CD4-positive, CD25-positive, alpha-beta regulatory T cell (primary cell): ENCODE data around the gene PYURF. TPM values are rescaled to one million over a fixed set of nuclear protein-coding genes. Genes with fewer than 3 reads are reported as not detected.
A peak's percentile ranks its signal among the peaks of the same experiment; 100 is the strongest.

Source experiments
- ATAC-seq, 2 donors: fragments of 150-1000 bp; cut with Tn5 transposase; one replicate each; pipeline ENCODE4 v1.10.0; 2021; ENCODE audit warnings: low read depth in 2 of 2, moderate number of reproducible peaks in 2 of 2, moderate library complexity in 1 of 2
- DNase-seq, 3 donors: peaks; one replicate each; pipeline versions ENCODE4 v3.0.0 to v3.0.0-alpha.2; 2012 to 2022; ENCODE audit warnings: mixed read lengths in 1 of 3
- H3K27ac ChIP-seq: one replicate; pipeline ENCODE4 v1.7.0; 2013; ENCODE audit warnings: mild to moderate bottlenecking, low read length; ENCODE audit not compliant: insufficient read depth, poor library complexity, severe bottlenecking
- H3K27me3 ChIP-seq: one replicate; pipeline ENCODE4 v1.7.0; 2013; ENCODE audit warnings: low read length; ENCODE audit not compliant: control insufficient read depth, insufficient read depth
- H3K36me3 ChIP-seq: one replicate; pipeline ENCODE4 v1.7.0; 2013; ENCODE audit warnings: mild to moderate bottlenecking, low read length, moderate library complexity; ENCODE audit not compliant: control insufficient read depth, insufficient read depth
- H3K4me1 ChIP-seq: 2 replicates; pipeline ENCODE4 v1.7.0; 2013; ENCODE audit warnings: mild to moderate bottlenecking, low read length; ENCODE audit not compliant: insufficient read depth, control insufficient read depth, poor library complexity, severe bottlenecking
- H3K4me3 ChIP-seq: one replicate; pipeline ENCODE4 v1.7.0; 2013; ENCODE audit warnings: low read depth, mild to moderate bottlenecking, low read length, moderate library complexity
- H3K9me3 ChIP-seq, 2 experiments: 1 replicate in 1 of 2; 2 replicates in 1 of 2; pipeline ENCODE4 v1.7.0; 2013; ENCODE audit warnings: low read length in 2 of 2, mild to moderate bottlenecking in 1 of 2, moderate library complexity in 1 of 2; ENCODE audit not compliant: control insufficient read depth in 2 of 2
- H3K27ac Mint-ChIP-seq, 3 donors: one replicate each; pipeline ENCODE4 v1.8.0; 2020 to 2022; ENCODE audit warnings: mild to moderate bottlenecking in 3 of 3, mixed read lengths in 3 of 3, moderate library complexity in 2 of 3
- H3K27me3 Mint-ChIP-seq: one replicate; pipeline ENCODE4 v1.8.0; 2022; ENCODE audit warnings: mild to moderate bottlenecking, mixed read lengths
- H3K36me3 Mint-ChIP-seq: one replicate; pipeline ENCODE4 v1.8.0; 2020; ENCODE audit warnings: mixed read lengths
- H3K4me1 Mint-ChIP-seq, 4 donors: one replicate each; pipeline ENCODE4 v1.8.0; 2020 to 2022; ENCODE audit warnings: mixed read lengths in 4 of 4, mild to moderate bottlenecking in 1 of 4
- H3K4me3 Mint-ChIP-seq, 4 donors: one replicate each; pipeline ENCODE4 v1.8.0; 2020 to 2022; ENCODE audit warnings: mild to moderate bottlenecking in 4 of 4, mixed read lengths in 4 of 4, moderate library complexity in 3 of 4
- H3K9me3 Mint-ChIP-seq, 7 donors: one replicate each; pipeline ENCODE4 v1.8.0; 2020 to 2022; ENCODE audit warnings: mixed read lengths in 7 of 7, mild to moderate bottlenecking in 3 of 7, moderate library complexity in 2 of 7
- polyA plus RNA-seq, 4 donors: library from polyadenylated mRNA; unstranded; fragments of 300-500 nt; fragmentation: Illumina TruSeq; gene quantifications; one replicate each; pipeline ENCODE4 v1.2.3, GENCODE V29; 2021
- total RNA-seq: library from RNA; stranded (reverse); gene quantifications from one replicate; pipeline ENCODE4 v1.2.3, GENCODE V29; 2022

PYURF gene
- total and polyA plus RNA-seq, 5 donors from 2014 or later, result 42.6 to 276 (median 265) TPM

GRCh38 chr4:88522702-88523324, 763 bp downstream of the PYURF start:
- ATAC-seq, result peak; percentile 18 to 29
- Mint-ChIP-seq H3K4me1 (peaks cover 18 to 48% (median 34%) of the 10 kb centered on the region in 4 donors), H3K27me3 (no peaks in the 10 kb centered on the region), H3K9me3 (no peaks in the 10 kb centered on the region), H3K4me3 (peak overlapping the region; percentile 89 to 99 (median 95)), H3K27ac (peak overlapping the region; percentile 87 to 95 (median 91)), H3K36me3 (no peaks in the 10 kb centered on the region)
- H3K27ac ChIP-seq, result peak overlapping the region; percentile 66
- H3K9me3 ChIP-seq, result no peaks in the 10 kb centered on the region
- H3K4me1 ChIP-seq, result peaks cover 36% of the 10 kb centered on the region
- H3K36me3 ChIP-seq, result peaks cover 7% of the 10 kb centered on the region
- H3K4me3 ChIP-seq, result peak overlapping the region; percentile 87
- DNase-seq, result peak in 2 of 3 donors; percentile 16 to 46
- H3K27me3 ChIP-seq, result no peaks in the 10 kb centered on the region

GRCh38 chr4:88518911-88519310, 4.7 kb downstream of the PYURF start:
- Mint-ChIP-seq H3K4me1 (peaks cover 13 to 24% (median 17%) of the 10 kb centered on the region in 4 donors), H3K4me3 (no peak overlapping the region), H3K36me3 (no peaks in the 10 kb centered on the region), H3K27ac (no peak overlapping the region), H3K9me3 (no peaks in the 10 kb centered on the region), H3K27me3 (no peaks in the 10 kb centered on the region)
- peaks cover 21% of the 10 kb centered on the region for H3K4me1 ChIP-seq
- peaks cover 7% of the 10 kb centered on the region for H3K36me3 ChIP-seq
- H3K9me3 ChIP-seq, result no peaks in the 10 kb centered on the region
- no peak overlapping the region for H3K27ac ChIP-seq
- no peak for DNase-seq
- H3K27me3 ChIP-seq, result no peaks in the 10 kb centered on the region
- ATAC-seq, result no peak
- no peak overlapping the region for H3K4me3 ChIP-seq

- Histone ChIP-seq H3K4me1 (peaks cover 16% of the 10 kb centered on the region), H3K36me3 (peaks cover 7% of the 10 kb centered on the region), H3K9me3 (no peaks in the 10 kb centered on the region), H3K27me3 (no peaks in the 10 kb centered on the region), H3K4me3 (no peak overlapping the region), H3K27ac (no peak overlapping the region)
- no peak overlapping the region for H3K27ac Mint-ChIP-seq
- no peak for DNase-seq
- no peaks in the 10 kb centered on the region for H3K9me3 Mint-ChIP-seq
- H3K4me3 Mint-ChIP-seq, result no peak overlapping the region
- H3K27me3 Mint-ChIP-seq, result no peaks in the 10 kb centered on the region
- no peak for ATAC-seq
- no peaks in the 10 kb centered on the region for H3K36me3 Mint-ChIP-seq
- H3K4me1 Mint-ChIP-seq, result peaks cover 12 to 22% (median 17%) of the 10 kb centered on the region in 4 donors
These were observed 5.8 kb downstream of the PYURF start for GRCh38 chr4:88517825-88518224.

GRCh38 chr4:88516746-88517145, 6.8 kb downstream of the PYURF start:
- H3K4me3 Mint-ChIP-seq, result no peak overlapping the region
- ATAC-seq (no peak), DNase-seq (no peak)
- H3K27ac Mint-ChIP-seq, result peak overlapping the region in 1 of 3 donors; percentile 81
- Histone ChIP-seq H3K27ac (no peak overlapping the region), H3K4me3 (no peak overlapping the region), H3K27me3 (no peaks in the 10 kb centered on the region), H3K9me3 (no peaks in the 10 kb centered on the region), H3K36me3 (peaks cover 7% of the 10 kb centered on the region), H3K4me1 (peaks cover 6% of the 10 kb centered on the region)
- no peaks in the 10 kb centered on the region for H3K36me3 Mint-ChIP-seq
- H3K9me3 Mint-ChIP-seq, result no peaks in the 10 kb centered on the region
- H3K27me3 Mint-ChIP-seq, result no peaks in the 10 kb centered on the region
- peaks cover under 1 to 11% (median 7%) of the 10 kb centered on the region in 4 donors for H3K4me1 Mint-ChIP-seq

- no peak overlapping the region for H3K27ac ChIP-seq
- no peaks in the 10 kb centered on the region for H3K27me3 Mint-ChIP-seq
- H3K27me3 ChIP-seq, result no peaks in the 10 kb centered on the region
- no peak for DNase-seq
- H3K4me3 Mint-ChIP-seq, result no peak overlapping the region
- H3K9me3 Mint-ChIP-seq, result no peaks in the 10 kb centered on the region
- no peak for ATAC-seq
- no peaks in the 10 kb centered on the region for H3K4me1 ChIP-seq
- no peak overlapping the region for H3K4me3 ChIP-seq
- H3K36me3 ChIP-seq, result no peaks in the 10 kb centered on the region
- no peak overlapping the region for H3K27ac Mint-ChIP-seq
- no peaks in the 10 kb centered on the region for H3K4me1 Mint-ChIP-seq
- no peaks in the 10 kb centered on the region for H3K36me3 Mint-ChIP-seq
- no peaks in the 10 kb centered on the region for H3K9me3 ChIP-seq
These were observed 8.7 kb downstream of the PYURF start for GRCh38 chr4:88514557-88515511.

GRCh38 chr4:88511236-88511635, 12.3 kb downstream of the PYURF start:
- Mint-ChIP-seq H3K4me3 (no peak overlapping the region), H3K27ac (no peak overlapping the region), H3K27me3 (no peaks in the 10 kb centered on the region), H3K9me3 (no peaks in the 10 kb centered on the region), H3K36me3 (peaks cover 2% of the 10 kb centered on the region), H3K4me1 (no peaks in the 10 kb centered on the region)
- DNase-seq, result no peak
- H3K27ac ChIP-seq, result no peak overlapping the region
- no peaks in the 10 kb centered on the region for H3K4me1 ChIP-seq
- H3K9me3 ChIP-seq, result no peaks in the 10 kb centered on the region
- no peak for ATAC-seq
- no peaks in the 10 kb centered on the region for H3K36me3 ChIP-seq
- no peaks in the 10 kb centered on the region for H3K27me3 ChIP-seq
- no peak overlapping the region for H3K4me3 ChIP-seq

- peaks cover 37% of the 10 kb centered on the region for H3K36me3 Mint-ChIP-seq
- H3K27me3 ChIP-seq, result no peaks in the 10 kb centered on the region
- peak overlapping the region in 1 of 3 donors; percentile 17 for H3K27ac Mint-ChIP-seq
- no peaks in the 10 kb centered on the region for H3K9me3 ChIP-seq
- H3K4me3 Mint-ChIP-seq, result no peak overlapping the region
- no peak overlapping the region for H3K4me3 ChIP-seq
- no peak for DNase-seq
- peaks cover 0 to 8% (median 2%) of the 10 kb centered on the region in 4 donors for H3K4me1 Mint-ChIP-seq
- H3K27me3 Mint-ChIP-seq, result no peaks in the 10 kb centered on the region
- no peaks in the 10 kb centered on the region for H3K4me1 ChIP-seq
- no peak overlapping the region for H3K27ac ChIP-seq
- H3K9me3 Mint-ChIP-seq, result no peaks in the 10 kb centered on the region
- peaks cover 26% of the 10 kb centered on the region for H3K36me3 ChIP-seq
- no peak for ATAC-seq
These were observed 20.2 kb downstream of the PYURF start for GRCh38 chr4:88503344-88503743.
